Coronary artery (tissue), 2 donors: ENCODE data around the gene GATAD2A.

Source experiments
- DNase-seq: peaks from one replicate; pipeline ENCODE4 v3.0.0-alpha.2; 2017; ENCODE audit warnings: low spot score
- H3K27ac ChIP-seq, 2 donors: fragments of 200-600 bp; sonication (generic); one replicate each; pipeline ENCODE4 v1.5.1; 2016 to 2019
- H3K4me3 ChIP-seq: fragments of 200-600 bp; sonication (generic); 2 replicates; pipeline ENCODE4 v1.5.1; 2016; ENCODE audit warnings: mild to moderate bottlenecking, moderate library complexity
- CTCF ChIP-seq: fragments of 200-600 bp; sonication (generic); IDR thresholded peaks from one replicate; pipeline ENCODE4 v1.5.1; 2019; ENCODE audit warnings: antibody characterized with exemption

Gene GATAD2A

GRCh38 chr19:19418555-19419260, 13.2 kb downstream of the GATAD2A start:
- Histone ChIP-seq H3K27ac (no peak overlapping the region), H3K4me3 (no peak overlapping the region)
- no peak for TF ChIP-seq CTCF
- DNase-seq: no peak

- no peak for TF ChIP-seq CTCF
- Histone ChIP-seq H3K27ac (no peak overlapping the region), H3K4me3 (no peak overlapping the region)
- no peak for DNase-seq
These were observed 15.3 kb downstream of the GATAD2A start for GRCh38 chr19:19420570-19421298.

- no peak for DNase-seq
- TF ChIP-seq CTCF: no peak
- Histone ChIP-seq H3K4me3 (no peak overlapping the region), H3K27ac (no peak overlapping the region)
These were observed 15.8 kb downstream of the GATAD2A start for GRCh38 chr19:19421299-19421696.

GRCh38 chr19:19422156-19422555, 16.7 kb downstream of the GATAD2A start:
- DNase-seq: no peak
- no peak for TF ChIP-seq CTCF
- H3K27ac ChIP-seq: no peak overlapping the region

GRCh38 chr19:19423322-19423721, 17.8 kb downstream of the GATAD2A start:
- TF ChIP-seq CTCF: no peak
- H3K4me3 ChIP-seq: no peak overlapping the region
- no peak for DNase-seq
- H3K27ac ChIP-seq: peak overlapping the region; percentile 39 to 45

More at GRCh38 chr19:19422156-19422555, 16.7 kb downstream of the GATAD2A start:
- no peak overlapping the region for H3K4me3 ChIP-seq

GRCh38 chr19:19425170-19425875, 19.8 kb downstream of the GATAD2A start:
- TF ChIP-seq CTCF: no peak
- H3K4me3 ChIP-seq: no peak overlapping the region
- H3K27ac ChIP-seq: no peak overlapping the region
- DNase-seq: no peak
